GM18867 (cell line): Measurements from ENCODE around the gene LRMDA.
"Not testable (repeated sequence)": the region's sequence is repeated elsewhere in the genome, so short reads cannot be mapped to it uniquely, and the experiment has no call there.

ENCODE experiments used
- ATAC-seq: cut with Tn5 transposase; IDR thresholded peaks from one replicate; pipeline ENCODE4 v1.9.1; 2021; ENCODE audit warnings: mild to moderate bottlenecking, moderate library complexity; ENCODE audit not compliant: unreplicated experiment

The LRMDA gene

GRCh38 chr10:76469675-76470074 lies 1038.3 kb downstream of the LRMDA start:
- ATAC-seq = no peak

GRCh38 chr10:76479103-76479790 lies 1047.8 kb downstream of the LRMDA start:
- ATAC-seq = no peak

GRCh38 chr10:76481178-76481577 lies 1049.8 kb downstream of the LRMDA start:
- no peak for ATAC-seq

GRCh38 chr10:76487582-76487981 lies 1056.2 kb downstream of the LRMDA start:
- no peak for ATAC-seq

- ATAC-seq = no peak
Observed at GRCh38 chr10:76488602-76489001, 1057.2 kb downstream of the LRMDA start.

- no peak for ATAC-seq
Observed at GRCh38 chr10:76491216-76491615, 1059.8 kb downstream of the LRMDA start.

GRCh38 chr10:76492026-76492425 lies 1060.6 kb downstream of the LRMDA start:
- no peak for ATAC-seq

GRCh38 chr10:76492678-76493472 lies 1061.5 kb downstream of the LRMDA start:
- ATAC-seq = no peak

GRCh38 chr10:76497666-76498065 lies 1066.2 kb downstream of the LRMDA start:
- no peak for ATAC-seq

GRCh38 chr10:76504823-76505222 lies 1073.4 kb downstream of the LRMDA start:
- no peak for ATAC-seq

GRCh38 chr10:76509446-76509845 lies 1078.0 kb downstream of the LRMDA start:
- ATAC-seq = no peak

- ATAC-seq = no peak
Observed at GRCh38 chr10:76514321-76514720, 1082.9 kb downstream of the LRMDA start.

- ATAC-seq = no peak
Observed at GRCh38 chr10:76514869-76515268, 1083.4 kb downstream of the LRMDA start.

GRCh38 chr10:76522547-76522946 lies 1091.1 kb downstream of the LRMDA start:
- ATAC-seq = no peak

GRCh38 chr10:76523246-76523645 lies 1091.8 kb downstream of the LRMDA start:
- no peak for ATAC-seq

GRCh38 chr10:76523791-76524351 lies 1092.4 kb downstream of the LRMDA start:
- ATAC-seq = no peak

GRCh38 chr10:76526833-76527232 lies 1095.4 kb downstream of the LRMDA start:
- not testable (repeated sequence) for ATAC-seq

- ATAC-seq = no peak
Observed at GRCh38 chr10:76540331-76540730, 1108.9 kb downstream of the LRMDA start.

- ATAC-seq = no peak
Observed at GRCh38 chr10:76540786-76541185, 1109.4 kb downstream of the LRMDA start.

GRCh38 chr10:76541852-76542251 lies 1110.4 kb downstream of the LRMDA start:
- ATAC-seq = no peak

GRCh38 chr10:76542307-76542930 lies 1111.0 kb downstream of the LRMDA start:
- no peak for ATAC-seq

GRCh38 chr10:76543655-76544054 lies 1112.2 kb downstream of the LRMDA start:
- ATAC-seq = no peak
